ENCODE data around the gene MMP24OS. TPM values are rescaled to one million over a fixed set of nuclear protein-coding genes. Genes with fewer than 3 reads are reported as not detected.

The MMP24OS gene
- total and polyA plus RNA-seq, 2 donors (not counting 3 experiments of a cell fraction or from before 2014, with no cell fraction given): 35.1 to 55.6 TPM

DNA sequence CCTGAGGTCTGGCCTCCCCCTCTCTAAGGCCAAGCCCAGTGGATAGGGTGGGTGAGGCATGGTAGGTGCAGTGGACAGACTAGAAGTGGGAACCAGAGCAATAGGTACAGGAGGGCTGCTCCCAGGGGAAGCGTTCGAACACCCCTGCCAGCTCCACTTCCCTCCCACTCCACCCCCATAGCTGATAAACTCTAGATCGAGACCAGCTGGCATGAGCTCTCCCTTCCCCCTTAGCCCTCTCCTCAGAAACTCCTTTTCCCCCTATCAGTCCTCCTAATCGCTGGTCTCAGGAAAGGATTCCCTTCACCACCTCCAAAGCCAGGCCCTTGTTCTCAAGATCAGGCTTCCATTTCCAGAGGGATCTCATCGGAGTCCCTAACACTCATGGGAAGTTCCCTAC is 20.3 kb upstream of the MMP24OS start:
- intact Hi-C loops (cut with micrococcal nuclease) (no loop called here), dilution Hi-C loops (cut with MboI; ENCODE audit: extremely low pct_ligation_motif_present, low sequenced_read_pairs) (no loop called here)
- no peak overlapping the region for H3K4me2 ChIP-seq (ENCODE audit: insufficient read depth, low read length)
- no peak overlapping the region for H2AFZ ChIP-seq (ENCODE audit: low read depth, low read length)
- no peaks in the 10 kb centered on the region for H3K9me1 ChIP-seq (replicated peaks; ENCODE audit: control insufficient read depth, extremely low read depth, insufficient read depth, low read length)
- H3K4me3 ChIP-seq (replicated peaks in 1 of 3; ENCODE audit: insufficient read depth in 1 of 3, low read depth in 1 of 3, low read length in 3 of 3): no peak overlapping the region
- DNase-seq (ENCODE audit: low read depth, low spot score) (no peak), FAIRE-seq (no peak)
- H3K9ac ChIP-seq (replicated peaks; ENCODE audit: extremely low read depth, insufficient read depth, low read length): no peak overlapping the region
- ChIA-PET POLR2A (no interaction called here), CTCF (interaction anchor here (2.1 to 2.4 kb wide), 2 partner anchors 9 to 153 kb away, joined by 4 to 8 read pairs; no protein-coding TSS in a partner anchor)
- no peak for TF ChIP-seq POLR2A (IDR thresholded peaks at IDR 0.05; ENCODE audit: low read depth, low read length)
- no peak for TF ChIP-seq JUN (IDR thresholded peaks at IDR 0.05; ENCODE audit: borderline replicate concordance, insufficient read depth, insufficient read length, low read depth)
- TF ChIP-seq GATA2 (IDR thresholded peaks at IDR 0.05; ENCODE audit: insufficient read depth, insufficient read length, low read depth, low read length): no peak
- TF ChIP-seq, protein P1, sequence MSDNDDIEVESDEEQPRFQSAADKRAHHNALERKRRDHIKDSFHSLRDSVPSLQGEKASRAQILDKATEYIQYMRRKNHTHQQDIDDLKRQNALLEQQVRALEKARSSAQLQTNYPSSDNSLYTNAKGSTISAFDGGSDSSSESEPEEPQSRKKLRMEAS (IDR thresholded peaks at IDR 0.05; ENCODE audit: insufficient read depth, insufficient read length): no peak
- TF ChIP-seq FOS (IDR thresholded peaks at IDR 0.05; ENCODE audit: borderline replicate concordance, insufficient read depth, low read length): no peak
- H3K79me2 ChIP-seq (ENCODE audit: control insufficient read depth, insufficient read depth, low read length): no peaks in the 10 kb centered on the region
- peaks cover 17% of the 10 kb centered on the region for H3K4me1 ChIP-seq (ENCODE audit: control insufficient read depth, extremely low read depth, insufficient read depth, low read length)
- H3K36me3 ChIP-seq (ENCODE audit: control insufficient read depth in 2 of 2, extremely low read depth in 1 of 2, insufficient read depth in 2 of 2, low read length in 2 of 2): no peaks in the 10 kb centered on the region
- H3K27me3 ChIP-seq (ENCODE audit: control insufficient read depth in 2 of 2, insufficient read depth in 2 of 2, low read length in 2 of 2): peaks cover 0 to 2% of the 10 kb centered on the region in 2 experiments
- no TSS peak for BruUV-seq (replicated peaks)
- no peaks in the 10 kb centered on the region for H3K9me3 ChIP-seq (replicated peaks; ENCODE audit: control insufficient read depth, insufficient read depth, low read length)
- no peak overlapping the region for H3K27ac ChIP-seq (ENCODE audit: insufficient read depth, low read depth, low read length)
- no peaks in the 10 kb centered on the region for H4K20me1 ChIP-seq (replicated peaks; ENCODE audit: control insufficient read depth, extremely low read depth, insufficient read depth, low read length)

DNA sequence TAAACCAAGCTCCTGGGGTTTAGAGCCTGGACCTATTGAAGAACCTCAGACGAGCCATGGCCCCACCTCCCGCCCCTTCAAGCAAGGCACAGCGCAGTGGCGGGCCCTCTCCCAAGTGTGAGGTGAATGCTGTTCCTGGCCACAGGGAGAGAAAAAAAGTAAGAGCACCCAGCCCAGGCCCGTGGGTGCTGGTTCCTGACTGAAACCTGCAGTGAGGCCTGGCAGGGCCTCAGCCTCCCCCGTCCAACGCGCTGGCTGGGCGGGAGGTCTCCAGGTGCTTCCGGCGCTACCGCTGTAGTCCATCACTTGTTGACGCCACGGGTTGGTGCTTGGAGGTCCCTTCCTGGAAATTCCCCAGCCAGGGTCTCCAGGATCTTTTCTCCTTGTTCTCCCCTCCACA is 19.8 kb upstream of the MMP24OS start:
- DNase-seq (ENCODE audit: low read depth, low spot score): no peak
- CTCF ChIA-PET: interaction anchor here (1.0 to 2.4 kb wide), 6 partner anchors 8 to 150 kb away, joined by 4 to 8 read pairs (median 5); partner anchors contain the start of gene EIF6

More for the DNA sequence above, 19.8 kb upstream of the MMP24OS start:
- dilution Hi-C loops (cut with MboI; ENCODE audit: extremely low pct_ligation_motif_present, low sequenced_read_pairs) (no loop called here), intact Hi-C loops (cut with micrococcal nuclease) (no loop called here)
- no peaks in the 10 kb centered on the region for H3K36me3 ChIP-seq (ENCODE audit: control insufficient read depth in 2 of 2, extremely low read depth in 1 of 2, insufficient read depth in 2 of 2, low read length in 2 of 2)
- H3K79me2 ChIP-seq (ENCODE audit: control insufficient read depth, insufficient read depth, low read length): no peaks in the 10 kb centered on the region
- no peak overlapping the region for H2AFZ ChIP-seq (ENCODE audit: low read depth, low read length)
- no peaks in the 10 kb centered on the region for H4K20me1 ChIP-seq (replicated peaks; ENCODE audit: control insufficient read depth, extremely low read depth, insufficient read depth, low read length)
- BruUV-seq (replicated peaks): no TSS peak
- H3K27ac ChIP-seq (ENCODE audit: insufficient read depth, low read depth, low read length): no peak overlapping the region
- H3K4me2 ChIP-seq (ENCODE audit: insufficient read depth, low read length): no peak overlapping the region
- FAIRE-seq: no peak
- TF ChIP-seq JUN (IDR thresholded peaks at IDR 0.05; ENCODE audit: borderline replicate concordance, insufficient read depth, insufficient read length, low read depth): no peak
- TF ChIP-seq, protein P2, sequence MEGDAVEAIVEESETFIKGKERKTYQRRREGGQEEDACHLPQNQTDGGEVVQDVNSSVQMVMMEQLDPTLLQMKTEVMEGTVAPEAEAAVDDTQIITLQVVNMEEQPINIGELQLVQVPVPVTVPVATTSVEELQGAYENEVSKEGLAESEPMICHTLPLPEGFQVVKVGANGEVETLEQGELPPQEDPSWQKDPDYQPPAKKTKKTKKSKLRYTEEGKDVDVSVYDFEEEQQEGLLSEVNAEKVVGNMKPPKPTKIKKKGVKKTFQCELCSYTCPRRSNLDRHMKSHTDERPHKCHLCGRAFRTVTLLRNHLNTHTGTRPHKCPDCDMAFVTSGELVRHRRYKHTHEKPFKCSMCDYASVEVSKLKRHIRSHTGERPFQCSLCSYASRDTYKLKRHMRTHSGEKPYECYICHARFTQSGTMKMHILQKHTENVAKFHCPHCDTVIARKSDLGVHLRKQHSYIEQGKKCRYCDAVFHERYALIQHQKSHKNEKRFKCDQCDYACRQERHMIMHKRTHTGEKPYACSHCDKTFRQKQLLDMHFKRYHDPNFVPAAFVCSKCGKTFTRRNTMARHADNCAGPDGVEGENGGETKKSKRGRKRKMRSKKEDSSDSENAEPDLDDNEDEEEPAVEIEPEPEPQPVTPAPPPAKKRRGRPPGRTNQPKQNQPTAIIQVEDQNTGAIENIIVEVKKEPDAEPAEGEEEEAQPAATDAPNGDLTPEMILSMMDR (IDR thresholded peaks at IDR 0.05; ENCODE audit: extremely low read depth in 1 of 2, insufficient read depth in 1 of 2, low read depth in 1 of 2, low read length in 2 of 2): no peak
- no peak for TF ChIP-seq POLR2AphosphoS5 (IDR thresholded peaks at IDR 0.05; ENCODE audit: insufficient read depth, low read depth, low read length)
- H3K4me3 ChIP-seq (replicated peaks in 1 of 3; ENCODE audit: insufficient read depth in 1 of 3, low read depth in 1 of 3, low read length in 3 of 3): no peak overlapping the region
- no peaks in the 10 kb centered on the region for H3K9me1 ChIP-seq (replicated peaks; ENCODE audit: control insufficient read depth, extremely low read depth, insufficient read depth, low read length)
- H3K9me3 ChIP-seq (replicated peaks; ENCODE audit: control insufficient read depth, insufficient read depth, low read length): no peaks in the 10 kb centered on the region
- no peak overlapping the region for H3K9ac ChIP-seq (replicated peaks; ENCODE audit: extremely low read depth, insufficient read depth, low read length)
- POLR2A ChIA-PET: no interaction called here
- peaks cover 0 to 2% of the 10 kb centered on the region in 2 experiments for H3K27me3 ChIP-seq (ENCODE audit: control insufficient read depth in 2 of 2, insufficient read depth in 2 of 2, low read length in 2 of 2)
- peaks cover 13% of the 10 kb centered on the region for H3K4me1 ChIP-seq (ENCODE audit: control insufficient read depth, extremely low read depth, insufficient read depth, low read length)
